Endothelial cell (in vitro differentiated cells): ENCODE data around the gene TSPAN9. TPM values are rescaled to one million over a fixed set of nuclear protein-coding genes. Genes with fewer than 3 reads are reported as not detected.

Experiments
- DNase-seq: peaks from one replicate; pipeline ENCODE4 v3.0.0; 2021; ENCODE audit warnings: low spot score
- H3K27ac Mint-ChIP-seq: one replicate; pipeline ENCODE4 v1.8.0; 2021; ENCODE audit warnings: mixed read lengths, inconsistent platforms; ENCODE audit not compliant: unreplicated experiment
- H3K27me3 Mint-ChIP-seq: one replicate; pipeline ENCODE4 v1.8.0; 2021; ENCODE audit warnings: mild to moderate bottlenecking, moderate library complexity, mixed read lengths, inconsistent platforms; ENCODE audit not compliant: unreplicated experiment
- H3K36me3 Mint-ChIP-seq: one replicate; pipeline ENCODE4 v1.8.0; 2021; ENCODE audit warnings: mild to moderate bottlenecking, low read depth, mixed read lengths, inconsistent platforms; ENCODE audit not compliant: unreplicated experiment
- H3K4me1 Mint-ChIP-seq: one replicate; pipeline ENCODE4 v1.8.0; 2021; ENCODE audit warnings: mild to moderate bottlenecking, mixed read lengths, inconsistent platforms; ENCODE audit not compliant: unreplicated experiment
- H3K4me3 Mint-ChIP-seq: one replicate; pipeline ENCODE4 v1.8.0; 2021; ENCODE audit warnings: mild to moderate bottlenecking, mixed read lengths, inconsistent platforms; ENCODE audit not compliant: unreplicated experiment
- H3K9me3 Mint-ChIP-seq: one replicate; pipeline ENCODE4 v1.8.0; 2021; ENCODE audit warnings: mixed read lengths, inconsistent platforms; ENCODE audit not compliant: unreplicated experiment
- total RNA-seq: library from RNA; stranded (reverse); fragmentation: NEBNext Ultra II Directional; extraction: Animal tissue kit (Norgen Biotek cat#: 25700); gene quantifications from one replicate; pipeline ENCODE4 v1.2.1, GENCODE V29; 2021; ENCODE audit not compliant: unreplicated experiment
- TF ChIP-seq, protein P1 (sequence below): fragments of 200-600 bp; sonication (generic); IDR thresholded peaks from one replicate; pipeline ENCODE4 v1.5.0; 2021; ENCODE audit warnings: antibody characterized with exemption; ENCODE audit not compliant: unreplicated experiment

The TSPAN9 gene
- total RNA-seq, 1 donor from 2014 or later, result 116 TPM

DNA sequence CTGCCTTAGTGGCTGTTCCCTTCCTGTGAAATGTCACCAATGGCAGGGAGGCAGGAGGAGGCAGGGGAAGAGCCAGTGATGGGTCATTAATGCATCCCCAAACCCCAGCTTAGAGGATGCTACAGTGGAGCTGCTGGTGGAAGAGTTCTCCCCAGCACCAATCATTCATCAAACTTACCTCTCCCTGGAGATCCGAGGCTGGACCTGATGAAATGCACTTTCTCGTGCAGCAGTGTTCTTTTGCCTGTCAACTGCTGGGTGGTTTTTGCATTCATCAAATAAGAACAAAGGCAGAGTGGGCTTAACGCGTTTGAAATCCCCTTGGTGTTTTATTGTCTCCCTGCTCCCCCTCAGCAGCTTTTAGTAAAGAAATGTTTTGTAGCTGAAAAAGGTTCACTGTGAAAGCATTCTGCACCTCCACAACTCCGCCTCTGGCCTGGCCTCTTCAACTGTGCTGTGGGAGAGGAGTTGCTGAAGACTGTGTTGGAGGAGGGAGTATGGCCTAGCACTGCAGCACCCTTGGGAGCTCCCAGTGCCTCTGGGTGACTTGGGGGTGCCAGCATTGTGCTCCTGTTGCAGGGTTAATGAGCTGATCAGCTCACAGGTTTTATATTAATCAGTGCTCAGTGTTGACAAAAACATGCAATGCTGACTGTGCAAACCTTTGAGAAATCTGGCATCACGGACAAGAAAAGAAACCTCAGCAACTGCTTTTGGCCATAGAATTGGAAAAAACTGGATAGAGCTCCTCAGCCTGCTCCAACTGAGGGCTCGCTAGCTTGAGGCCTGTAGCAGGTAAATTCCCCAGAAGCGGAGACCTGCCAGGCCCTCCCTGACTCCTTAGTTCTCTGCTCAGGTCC lies 14.4 kb downstream of the TSPAN9 start:
- H3K9me3 Mint-ChIP-seq, result no peaks in the 10 kb centered on the region
- peaks cover 4% of the 10 kb centered on the region for H3K27me3 Mint-ChIP-seq
- DNase-seq, result no peak
- H3K36me3 Mint-ChIP-seq, result peaks cover 36% of the 10 kb centered on the region
- peak overlapping the region; percentile 27 for H3K4me3 Mint-ChIP-seq
- TF ChIP-seq, protein P1, sequence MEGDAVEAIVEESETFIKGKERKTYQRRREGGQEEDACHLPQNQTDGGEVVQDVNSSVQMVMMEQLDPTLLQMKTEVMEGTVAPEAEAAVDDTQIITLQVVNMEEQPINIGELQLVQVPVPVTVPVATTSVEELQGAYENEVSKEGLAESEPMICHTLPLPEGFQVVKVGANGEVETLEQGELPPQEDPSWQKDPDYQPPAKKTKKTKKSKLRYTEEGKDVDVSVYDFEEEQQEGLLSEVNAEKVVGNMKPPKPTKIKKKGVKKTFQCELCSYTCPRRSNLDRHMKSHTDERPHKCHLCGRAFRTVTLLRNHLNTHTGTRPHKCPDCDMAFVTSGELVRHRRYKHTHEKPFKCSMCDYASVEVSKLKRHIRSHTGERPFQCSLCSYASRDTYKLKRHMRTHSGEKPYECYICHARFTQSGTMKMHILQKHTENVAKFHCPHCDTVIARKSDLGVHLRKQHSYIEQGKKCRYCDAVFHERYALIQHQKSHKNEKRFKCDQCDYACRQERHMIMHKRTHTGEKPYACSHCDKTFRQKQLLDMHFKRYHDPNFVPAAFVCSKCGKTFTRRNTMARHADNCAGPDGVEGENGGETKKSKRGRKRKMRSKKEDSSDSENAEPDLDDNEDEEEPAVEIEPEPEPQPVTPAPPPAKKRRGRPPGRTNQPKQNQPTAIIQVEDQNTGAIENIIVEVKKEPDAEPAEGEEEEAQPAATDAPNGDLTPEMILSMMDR, result no peak
- H3K4me1 Mint-ChIP-seq, result peaks cover 14% of the 10 kb centered on the region
- no peak overlapping the region for H3K27ac Mint-ChIP-seq

DNA sequence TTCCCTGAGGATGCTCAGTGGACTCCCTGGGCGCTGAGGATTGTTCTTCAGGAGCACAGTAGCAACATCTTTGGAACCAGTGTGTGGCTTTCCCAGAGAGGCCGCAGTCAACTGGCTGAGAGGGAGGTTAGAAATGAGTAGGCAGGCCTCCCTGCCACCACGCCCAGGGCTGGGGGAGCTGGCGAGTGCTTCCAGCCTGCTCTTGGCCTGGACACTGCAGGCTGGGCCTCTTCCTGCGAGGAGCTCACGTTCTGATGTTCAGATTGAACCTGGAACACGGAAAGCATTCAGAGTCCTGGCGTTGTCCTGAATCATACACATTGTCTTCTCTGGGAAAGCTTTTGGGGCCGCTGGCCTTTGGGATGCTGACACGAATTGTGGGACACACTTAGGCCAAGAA lies 15.6 kb downstream of the TSPAN9 start:
- Mint-ChIP-seq H3K4me3 (no peak overlapping the region), H3K36me3 (peaks cover 31% of the 10 kb centered on the region), H3K4me1 (peaks cover 23% of the 10 kb centered on the region)

DNA sequence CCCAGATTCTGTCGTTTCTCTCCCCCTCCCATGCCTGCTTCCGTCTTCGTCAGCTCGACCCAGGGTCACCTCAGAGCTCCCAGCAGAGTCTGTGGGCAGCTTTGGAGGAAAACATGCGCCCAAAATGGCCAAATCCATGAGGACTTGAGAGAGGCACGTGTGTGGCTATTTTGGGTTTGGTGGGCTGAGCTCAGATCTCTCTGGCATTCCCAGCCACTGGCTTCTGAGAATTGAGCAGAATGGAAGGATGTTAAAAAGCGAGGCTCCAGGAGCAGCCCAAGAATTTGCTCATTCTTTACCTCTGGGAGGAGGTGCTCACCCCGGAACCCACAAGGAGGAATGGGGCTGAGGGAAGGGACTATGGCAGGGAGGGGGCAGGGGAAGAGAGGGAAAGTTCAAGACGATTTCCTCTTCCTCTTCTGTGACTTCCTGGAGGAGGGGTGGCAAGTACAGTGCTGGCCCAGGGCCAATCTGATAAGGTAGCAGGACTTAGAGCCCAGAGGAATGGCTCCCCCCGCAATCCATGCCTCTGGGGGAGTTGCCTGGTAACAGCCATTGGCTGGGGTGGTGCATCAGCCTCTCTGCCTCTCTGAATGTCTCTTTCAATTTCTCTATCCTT lies 20.1 kb downstream of the TSPAN9 start:
- Mint-ChIP-seq H3K9me3 (no peaks in the 10 kb centered on the region), H3K36me3 (peaks cover 27% of the 10 kb centered on the region), H3K27ac (peak overlapping the region; percentile 44), H3K4me3 (no peak overlapping the region), H3K27me3 (peaks cover 8% of the 10 kb centered on the region), H3K4me1 (peaks cover 53% of the 10 kb centered on the region)
- peak; percentile 50 for DNase-seq
- TF ChIP-seq, protein P1, result no peak

More for the DNA sequence above, 15.6 kb downstream of the TSPAN9 start:
- DNase-seq, result no peak
- Mint-ChIP-seq H3K27ac (no peak overlapping the region), H3K27me3 (peaks cover under 1% of the 10 kb centered on the region), H3K9me3 (no peaks in the 10 kb centered on the region)
- TF ChIP-seq, protein P1, result no peak

DNA sequence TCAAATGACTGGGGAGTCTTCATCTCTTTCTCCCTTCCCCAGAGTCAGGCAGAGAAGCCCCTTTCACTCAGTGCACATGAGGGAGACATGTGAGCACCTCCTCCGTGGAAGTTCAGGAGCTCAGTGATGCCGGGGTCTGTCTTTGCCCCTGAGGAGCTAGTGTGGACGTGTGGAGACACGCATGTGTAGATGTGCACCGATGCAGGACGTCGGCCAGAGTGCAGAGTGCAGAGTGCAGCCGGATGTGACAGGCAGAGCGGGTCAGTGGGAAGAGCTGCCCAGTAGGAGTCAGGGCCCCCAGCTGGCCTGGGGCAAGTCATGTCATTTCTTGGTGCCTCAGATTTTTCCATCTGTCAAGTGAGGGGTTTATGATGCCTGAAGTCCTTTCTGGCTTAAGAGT lies 20.7 kb downstream of the TSPAN9 start:
- peaks cover 57% of the 10 kb centered on the region for H3K4me1 Mint-ChIP-seq
- DNase-seq, result no peak
- no peak overlapping the region for H3K4me3 Mint-ChIP-seq
- peak overlapping the region; percentile 44 for H3K27ac Mint-ChIP-seq
- peaks cover 25% of the 10 kb centered on the region for H3K36me3 Mint-ChIP-seq
- peaks cover 8% of the 10 kb centered on the region for H3K27me3 Mint-ChIP-seq
- TF ChIP-seq, protein P1, result no peak
- H3K9me3 Mint-ChIP-seq, result no peaks in the 10 kb centered on the region

DNA sequence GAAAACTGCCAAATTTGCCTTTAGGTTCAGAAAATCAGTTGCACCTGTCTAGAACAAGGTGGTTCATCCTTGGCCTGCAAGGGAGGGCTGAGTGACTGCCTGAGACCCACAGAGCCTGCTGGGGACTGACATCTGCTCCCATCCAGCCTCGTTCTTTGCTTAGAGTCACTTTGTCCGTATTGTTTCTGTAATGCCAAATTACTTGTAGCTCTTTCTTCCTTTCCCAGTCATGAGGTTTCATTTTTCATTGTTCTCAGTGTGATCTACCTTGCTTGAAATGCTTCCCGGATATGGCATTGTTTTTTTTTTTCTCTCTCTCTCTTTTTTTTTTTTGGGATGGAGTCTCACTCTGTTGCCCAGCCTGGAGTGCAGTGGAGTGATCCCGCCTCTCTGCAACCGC lies 21.3 kb downstream of the TSPAN9 start:
- Mint-ChIP-seq H3K4me1 (peaks cover 63% of the 10 kb centered on the region), H3K4me3 (peak overlapping the region; percentile 13), H3K9me3 (no peaks in the 10 kb centered on the region), H3K27ac (peak overlapping the region; percentile 44), H3K27me3 (peaks cover 12% of the 10 kb centered on the region), H3K36me3 (peaks cover 21% of the 10 kb centered on the region)
- DNase-seq, result no peak
- TF ChIP-seq, protein P1, result no peak
